GM19043 (cell line): Measurements from ENCODE around the gene PTDSS2.
A peak's percentile ranks its signal among the peaks of the same experiment; 100 is the strongest.

Source experiments
- ATAC-seq: cut with Tn5 transposase; IDR thresholded peaks from one replicate; pipeline ENCODE4 v1.9.1; 2021; ENCODE audit warnings: low read depth; ENCODE audit not compliant: unreplicated experiment

The PTDSS2 gene

DNA sequence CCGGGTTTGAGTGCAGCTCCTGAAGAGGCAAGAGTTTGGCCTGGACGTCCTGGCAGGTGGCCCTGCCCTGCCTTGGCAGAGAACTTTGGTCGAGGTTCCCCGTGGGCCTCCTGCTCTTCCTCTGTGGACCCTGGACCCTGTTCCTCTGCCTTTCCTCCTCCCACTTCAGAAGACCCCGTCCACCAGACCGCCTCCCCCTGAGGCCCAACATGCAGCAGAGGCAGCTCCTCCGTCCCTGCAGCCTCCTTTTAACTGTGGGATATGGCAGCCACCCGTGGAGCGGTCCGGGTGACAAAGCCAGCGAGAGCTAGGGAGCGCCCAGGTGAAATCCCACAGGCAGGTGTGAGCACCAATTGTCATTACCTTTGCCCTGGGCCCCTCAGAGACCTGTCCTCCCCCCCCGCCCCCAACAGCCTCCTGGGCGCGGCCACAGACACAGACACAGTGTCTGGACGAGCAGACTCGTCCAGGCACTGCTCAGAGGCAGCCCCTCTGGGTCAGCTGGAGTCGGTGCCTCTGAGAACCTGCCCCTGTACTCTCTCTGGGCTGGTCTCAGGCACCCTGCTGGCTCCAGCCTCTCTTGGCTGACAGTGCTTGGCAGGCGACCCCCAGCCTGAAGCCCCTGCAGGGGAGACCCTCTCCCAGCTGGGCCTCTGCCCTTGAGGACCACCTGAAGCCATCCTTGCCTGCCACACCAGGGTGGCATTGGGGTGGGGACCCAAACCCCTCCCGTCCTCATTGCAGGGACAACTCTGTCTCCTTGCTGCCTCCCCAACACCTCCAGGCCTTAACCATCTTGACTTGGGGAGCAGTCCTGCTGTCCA, 4.1 kb upstream of the PTDSS2 start:
- ATAC-seq: no peak

DNA sequence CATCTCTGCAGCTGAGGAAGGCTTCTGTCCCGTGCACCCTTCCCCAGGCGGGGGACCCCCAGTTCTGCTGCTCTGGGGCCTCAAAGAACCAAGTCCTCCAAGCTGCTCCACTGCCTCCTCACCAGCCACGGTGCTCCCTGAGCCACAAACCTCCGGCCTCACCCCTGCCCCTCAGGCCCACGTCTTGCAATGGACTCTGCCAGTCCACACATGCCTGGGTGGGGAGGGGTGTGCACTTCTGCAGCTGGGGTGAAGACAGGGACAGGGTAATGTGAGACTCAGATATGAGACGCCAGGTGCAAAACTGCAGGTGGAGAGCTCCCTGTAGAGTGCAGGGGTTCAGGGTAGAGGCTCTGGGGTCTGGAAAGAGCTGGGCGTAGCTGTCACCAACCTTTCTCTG, 3.2 kb upstream of the PTDSS2 start:
- no peak for ATAC-seq

DNA sequence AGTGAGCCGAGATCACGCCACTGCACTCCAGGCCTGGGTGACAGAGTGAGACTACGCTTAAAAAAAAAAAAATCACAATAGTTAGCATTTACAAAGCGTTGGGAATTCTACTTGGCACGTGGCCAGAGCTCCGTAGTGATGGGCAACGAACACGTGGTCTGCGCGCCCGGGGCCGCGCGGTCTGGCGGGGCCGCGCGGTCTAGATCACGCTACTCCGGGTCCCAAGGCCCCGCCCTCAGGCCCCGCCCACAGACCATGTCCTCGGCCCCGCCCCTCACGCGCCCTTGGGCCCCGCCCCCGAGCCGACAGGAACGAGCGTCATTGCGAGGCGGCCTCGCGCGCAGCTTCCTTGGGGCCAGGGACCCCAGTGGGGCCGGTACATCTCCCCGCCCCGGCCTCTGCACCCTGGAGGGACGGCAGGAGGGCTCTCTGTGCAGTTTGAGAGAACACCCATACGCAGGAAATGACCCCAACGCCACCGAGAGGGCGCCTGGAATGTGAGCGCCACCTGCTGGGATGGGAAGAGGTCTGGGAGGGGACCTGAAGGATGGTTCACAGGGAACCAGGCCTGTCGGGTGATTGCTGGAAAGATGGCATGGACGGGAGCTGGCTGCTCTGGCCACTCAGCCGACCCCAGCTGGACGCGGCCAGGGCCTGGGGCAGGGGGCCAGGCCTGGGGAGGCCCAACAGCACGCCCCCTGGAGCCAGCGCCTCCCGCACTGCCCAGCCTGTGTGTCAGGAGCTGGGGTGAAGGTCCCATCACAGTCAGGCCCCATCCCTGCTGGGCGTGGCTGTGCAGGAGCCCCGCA, 2.0 kb upstream of the PTDSS2 start:
- ATAC-seq: peak; percentile 44

DNA sequence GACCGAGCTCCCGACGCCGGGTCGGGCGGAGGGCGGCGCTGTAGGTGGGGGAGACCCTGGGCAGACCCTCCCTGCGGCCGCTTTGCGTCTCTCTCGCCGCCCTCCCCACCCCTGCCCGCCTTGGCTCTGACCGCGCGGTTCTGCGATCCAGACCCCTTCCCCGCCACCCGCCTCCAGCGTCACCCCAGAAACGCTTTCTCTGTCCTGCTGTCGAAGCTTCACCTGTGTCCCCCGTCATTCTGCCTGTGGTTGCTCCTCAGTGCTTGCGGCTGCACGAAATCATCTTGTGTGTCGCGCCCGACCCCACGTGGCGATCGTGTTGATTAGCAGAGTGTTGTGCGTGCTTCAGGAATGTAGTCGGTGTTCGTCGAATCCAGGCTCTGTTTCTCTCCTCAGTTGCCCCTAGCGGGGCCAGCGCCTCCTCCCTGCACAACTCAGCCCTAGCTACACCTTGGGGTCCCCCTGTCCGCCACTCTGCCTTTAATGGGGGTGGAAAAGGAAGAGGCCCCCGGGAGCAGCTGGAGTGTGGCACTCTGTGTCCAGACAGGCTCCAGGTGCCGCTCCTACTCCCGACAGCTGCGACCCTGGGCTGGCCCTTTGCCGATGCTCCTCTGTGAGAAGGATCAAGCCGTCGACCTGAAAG, 851 bp downstream of the PTDSS2 start:
- no peak for ATAC-seq

DNA sequence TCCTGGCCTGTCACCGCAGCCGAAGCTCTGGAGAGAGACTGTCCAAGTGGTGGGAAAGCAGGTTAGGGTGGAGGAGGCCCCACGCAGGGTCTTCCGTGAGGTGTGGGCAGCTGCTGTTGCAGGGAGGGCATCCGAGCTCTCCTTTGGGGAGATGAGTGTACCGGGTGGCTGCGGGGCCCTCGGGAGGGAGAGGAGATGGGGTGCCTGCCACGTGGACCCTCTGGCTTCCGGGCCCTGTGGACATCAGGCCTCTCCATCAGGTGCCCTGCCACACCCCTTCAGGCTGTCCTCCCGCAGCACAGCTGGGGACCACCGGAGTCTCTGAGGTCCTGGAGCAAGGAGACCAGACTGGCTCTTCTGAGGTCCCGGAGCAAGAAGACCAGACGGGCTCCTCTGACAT, 1.7 kb downstream of the PTDSS2 start:
- ATAC-seq: no peak

DNA sequence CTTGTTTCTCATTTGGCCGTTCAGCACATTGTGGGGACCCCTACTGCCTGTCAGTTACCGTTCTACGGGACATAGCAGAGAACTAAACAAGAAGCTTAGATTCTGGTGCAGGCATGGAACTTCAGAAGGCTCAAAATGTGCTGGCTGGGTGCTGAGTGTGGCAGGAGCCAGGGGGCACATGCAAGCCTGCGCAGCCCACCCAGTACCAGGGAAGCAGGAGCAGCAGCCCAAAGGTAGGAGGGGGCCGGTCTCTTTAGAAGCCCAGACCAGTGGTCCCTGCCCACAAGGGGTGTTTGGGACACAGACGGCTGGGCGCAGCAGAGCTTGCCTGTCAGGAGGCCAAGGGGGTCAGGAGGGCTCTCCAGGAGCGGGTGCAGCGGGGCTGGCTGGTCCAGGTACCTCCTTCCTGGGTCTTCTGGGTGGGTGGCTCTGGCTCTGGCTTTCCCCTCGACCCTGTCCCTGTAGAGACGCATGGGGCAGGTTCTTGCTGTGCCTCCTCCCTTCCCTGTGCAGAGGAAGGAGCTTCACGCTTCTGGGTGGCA, 2.2 kb downstream of the PTDSS2 start:
- ATAC-seq: no peak

DNA sequence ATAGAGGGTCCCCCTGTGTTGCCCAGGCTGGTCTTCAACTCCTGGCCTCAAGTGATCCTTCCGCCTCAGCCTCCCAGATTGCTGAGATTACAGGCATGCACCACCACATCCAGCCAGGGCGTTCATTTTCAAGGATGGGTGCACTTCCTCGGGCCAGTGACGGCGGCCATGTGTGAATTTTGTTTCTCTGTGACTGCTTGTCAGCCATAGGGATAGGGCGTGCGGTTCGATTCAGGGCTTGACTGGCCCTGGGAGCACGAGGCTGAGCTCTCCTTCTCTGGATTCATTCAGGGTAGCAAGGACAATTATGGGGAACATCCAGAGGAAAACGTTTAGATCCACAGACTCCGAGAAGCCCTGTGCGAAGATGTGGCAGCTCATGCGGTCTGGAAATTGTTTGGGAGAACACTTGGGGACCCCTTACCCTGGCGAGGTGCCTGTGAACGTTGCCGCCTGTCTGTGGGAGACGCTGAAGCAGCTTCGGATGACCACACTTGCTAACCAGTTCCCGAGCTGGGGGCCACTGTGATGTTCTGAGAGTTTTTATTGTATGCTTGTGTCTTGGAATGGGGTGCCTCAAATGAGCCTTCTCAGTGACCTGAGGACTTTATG, 2.9 kb downstream of the PTDSS2 start:
- no peak for ATAC-seq

DNA sequence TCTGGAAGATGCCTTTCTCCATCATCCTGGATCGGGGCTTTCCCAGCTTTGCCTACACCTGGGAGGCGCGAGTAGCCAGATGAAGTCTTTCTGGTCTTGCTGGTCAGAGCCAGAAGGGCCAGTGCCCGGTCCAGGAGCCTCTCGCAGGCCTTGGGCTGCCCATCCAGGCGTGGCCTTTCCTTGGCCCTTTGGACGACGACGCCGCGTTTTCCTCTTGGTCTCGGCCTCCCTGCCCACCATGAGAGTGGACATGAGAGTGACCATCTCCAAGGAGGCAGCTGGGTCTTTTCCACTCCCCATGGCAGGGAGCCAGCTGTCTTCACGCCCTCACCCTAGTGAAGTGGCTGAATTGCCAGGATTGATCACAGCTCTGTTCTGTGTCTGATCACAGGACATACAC, 3.5 kb downstream of the PTDSS2 start:
- no peak for ATAC-seq

DNA sequence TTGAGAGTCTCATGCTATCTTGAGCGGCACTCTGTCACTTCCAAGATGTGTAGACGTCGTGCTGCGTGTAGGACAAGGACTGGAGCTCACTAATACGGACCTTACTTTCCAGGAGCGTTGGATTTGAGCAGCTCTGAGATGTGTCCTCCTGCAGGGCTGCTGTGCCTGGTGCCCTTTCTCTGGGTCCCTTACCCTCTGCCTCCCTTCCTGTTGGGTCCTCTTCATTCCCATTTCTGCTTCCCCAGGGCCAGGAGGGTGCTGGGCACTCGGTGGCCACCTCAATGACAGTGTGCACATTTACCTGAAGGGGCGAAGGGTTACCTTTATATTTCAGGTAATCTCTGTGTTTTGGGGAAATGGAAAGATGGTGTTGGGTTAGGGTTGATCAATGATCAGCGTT, 4.0 kb downstream of the PTDSS2 start:
- no peak for ATAC-seq

DNA sequence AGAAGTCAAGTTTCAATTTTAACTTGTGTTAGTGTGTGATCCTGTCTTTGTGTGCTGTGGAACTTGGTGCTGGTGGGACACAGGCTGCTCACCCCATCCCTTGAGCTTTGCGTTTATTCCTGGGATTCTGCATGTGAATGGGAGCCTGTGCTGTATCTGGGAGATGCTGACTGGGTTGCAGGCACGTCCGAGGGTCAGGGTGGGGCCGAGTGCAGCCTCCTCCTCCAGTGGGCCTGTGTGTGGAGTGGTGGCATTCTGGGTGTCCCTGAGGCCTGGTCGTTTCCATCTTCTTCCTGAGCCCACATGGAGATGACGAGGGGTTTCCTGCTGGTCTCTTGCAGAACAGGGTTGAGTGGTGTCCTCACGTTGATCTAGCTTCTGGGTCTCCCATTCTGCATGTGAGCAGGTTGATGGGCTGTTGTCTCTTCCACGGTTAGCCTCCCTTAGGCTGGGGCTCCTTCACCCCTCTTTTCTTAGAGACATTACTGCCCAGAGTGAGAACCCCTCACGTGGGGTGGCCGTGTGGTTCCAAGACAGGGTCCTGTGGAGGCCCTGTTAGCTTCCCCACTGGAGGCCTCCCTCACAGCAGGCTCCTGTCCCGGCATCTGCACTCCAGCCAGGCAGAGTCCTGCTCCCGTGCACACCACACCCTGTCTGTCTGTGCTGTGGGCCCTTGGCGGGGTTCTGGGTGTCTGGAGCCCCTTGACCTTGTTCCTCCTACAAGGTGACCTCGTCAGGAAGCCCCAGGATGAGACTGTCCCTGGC, 4.9 kb downstream of the PTDSS2 start:
- no peak for ATAC-seq

DNA sequence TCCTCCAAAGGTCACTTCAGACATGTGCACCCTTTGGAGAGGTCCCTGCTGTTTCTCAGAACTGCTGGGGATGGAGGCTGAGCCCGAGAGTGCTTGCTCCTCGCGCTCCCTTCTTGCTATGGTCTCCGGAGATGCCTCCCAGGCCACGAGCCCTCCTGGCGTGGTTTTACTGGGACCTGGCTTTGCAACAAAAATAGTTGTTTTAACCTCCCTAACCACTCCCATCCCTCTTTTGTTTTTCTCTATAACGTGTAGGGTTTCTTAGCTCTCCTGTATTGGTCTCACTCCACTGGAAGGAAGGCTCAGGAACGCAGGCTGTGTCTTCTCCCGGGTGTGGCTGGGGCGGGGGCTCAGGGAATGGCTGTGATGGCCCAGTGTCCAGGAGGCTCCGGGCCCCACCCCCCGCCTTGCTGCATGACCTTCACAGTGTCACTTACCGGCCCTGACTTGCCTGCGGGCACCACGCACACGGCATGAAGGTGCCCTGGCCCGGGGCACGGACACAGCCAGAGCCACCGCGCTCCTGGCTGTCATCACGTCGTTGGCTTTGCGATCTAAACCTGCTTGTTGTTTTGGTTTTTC, 5.6 kb downstream of the PTDSS2 start:
- ATAC-seq: no peak

DNA sequence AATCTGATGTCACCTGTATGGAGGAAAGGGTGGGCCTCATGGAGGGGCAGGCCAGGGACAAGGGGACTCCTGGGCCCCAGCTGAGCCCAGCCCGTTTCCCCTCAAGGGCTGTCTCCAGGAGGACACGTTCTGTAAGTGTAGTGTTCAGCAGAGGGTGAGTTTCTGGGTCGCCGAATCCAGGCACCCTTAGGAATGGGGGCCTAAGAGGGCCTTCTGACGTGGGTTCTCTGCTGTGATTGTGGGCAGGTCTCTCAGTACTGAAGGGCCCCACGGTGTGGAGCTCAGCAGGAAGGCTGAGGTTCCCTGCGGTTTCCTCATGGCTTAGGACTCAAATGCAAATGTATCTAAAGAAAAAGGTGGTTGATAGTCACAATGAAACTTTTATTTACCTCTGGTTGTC, 6.5 kb downstream of the PTDSS2 start:
- no peak for ATAC-seq

DNA sequence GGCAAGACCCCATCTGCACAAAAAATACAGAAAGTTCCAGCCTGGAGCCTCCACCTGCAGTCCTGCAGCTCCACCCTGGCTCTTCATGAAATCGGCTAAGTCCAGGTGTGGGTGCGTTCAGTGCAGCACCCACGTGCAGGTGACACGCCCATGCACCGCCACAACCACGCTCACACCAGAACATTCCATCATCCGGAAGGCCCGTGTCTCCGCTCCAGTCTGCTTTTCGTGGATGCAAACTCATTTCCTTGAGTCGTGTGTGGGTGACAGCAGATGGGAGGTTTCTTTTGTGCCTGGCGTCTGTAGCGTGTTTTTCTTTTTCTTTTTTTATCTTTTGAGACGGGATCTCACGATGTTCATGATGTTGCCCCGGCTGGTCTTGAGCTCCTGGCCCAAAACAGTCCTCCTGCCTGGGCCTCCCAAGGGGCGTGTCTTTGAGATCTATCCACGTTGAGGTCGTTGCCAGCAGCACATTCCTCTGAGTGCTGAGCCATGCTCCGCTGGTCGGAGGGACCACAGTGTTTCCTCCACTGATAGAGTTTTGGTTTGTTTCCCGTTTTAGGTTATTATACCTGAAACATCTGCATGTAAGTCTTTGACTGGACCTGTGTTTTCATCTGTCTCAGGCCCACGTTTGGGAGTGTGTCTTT, 7.2 kb downstream of the PTDSS2 start:
- no peak for ATAC-seq

DNA sequence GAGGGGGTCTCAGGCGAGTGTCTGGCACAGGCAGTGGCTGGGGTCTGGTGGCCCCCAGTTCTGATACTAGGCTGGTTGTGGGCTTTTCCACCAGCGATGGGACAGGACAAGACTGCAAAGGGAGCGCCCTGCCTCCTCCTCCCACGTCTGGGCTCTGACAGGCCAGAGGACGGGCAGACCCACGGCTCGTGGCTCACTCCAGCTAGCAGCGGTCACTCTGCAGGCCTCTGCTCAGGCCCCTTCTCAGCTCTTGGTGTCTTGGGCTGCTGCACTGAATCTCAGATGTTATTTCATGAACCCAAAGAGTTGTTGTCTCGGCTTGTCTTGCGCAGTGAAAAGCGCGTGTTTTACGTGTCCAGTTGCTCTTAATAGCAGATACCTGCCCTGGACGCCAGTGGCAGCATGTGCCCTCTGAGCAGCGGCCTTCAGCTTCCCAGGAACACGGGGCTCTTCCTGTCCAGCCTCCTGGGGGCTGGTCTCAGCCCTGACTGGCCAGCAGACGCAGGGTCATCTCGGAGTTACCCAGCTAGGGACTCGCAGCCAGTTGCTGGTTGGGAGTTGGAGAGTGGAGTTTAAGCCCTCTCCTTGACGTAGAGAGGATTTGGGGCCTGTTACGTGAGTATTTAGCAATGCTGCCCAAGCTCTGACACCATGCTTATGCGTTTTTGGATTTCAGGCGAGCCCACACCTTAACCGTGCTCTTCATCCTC, 9.6 kb downstream of the PTDSS2 start:
- ATAC-seq: no peak

DNA sequence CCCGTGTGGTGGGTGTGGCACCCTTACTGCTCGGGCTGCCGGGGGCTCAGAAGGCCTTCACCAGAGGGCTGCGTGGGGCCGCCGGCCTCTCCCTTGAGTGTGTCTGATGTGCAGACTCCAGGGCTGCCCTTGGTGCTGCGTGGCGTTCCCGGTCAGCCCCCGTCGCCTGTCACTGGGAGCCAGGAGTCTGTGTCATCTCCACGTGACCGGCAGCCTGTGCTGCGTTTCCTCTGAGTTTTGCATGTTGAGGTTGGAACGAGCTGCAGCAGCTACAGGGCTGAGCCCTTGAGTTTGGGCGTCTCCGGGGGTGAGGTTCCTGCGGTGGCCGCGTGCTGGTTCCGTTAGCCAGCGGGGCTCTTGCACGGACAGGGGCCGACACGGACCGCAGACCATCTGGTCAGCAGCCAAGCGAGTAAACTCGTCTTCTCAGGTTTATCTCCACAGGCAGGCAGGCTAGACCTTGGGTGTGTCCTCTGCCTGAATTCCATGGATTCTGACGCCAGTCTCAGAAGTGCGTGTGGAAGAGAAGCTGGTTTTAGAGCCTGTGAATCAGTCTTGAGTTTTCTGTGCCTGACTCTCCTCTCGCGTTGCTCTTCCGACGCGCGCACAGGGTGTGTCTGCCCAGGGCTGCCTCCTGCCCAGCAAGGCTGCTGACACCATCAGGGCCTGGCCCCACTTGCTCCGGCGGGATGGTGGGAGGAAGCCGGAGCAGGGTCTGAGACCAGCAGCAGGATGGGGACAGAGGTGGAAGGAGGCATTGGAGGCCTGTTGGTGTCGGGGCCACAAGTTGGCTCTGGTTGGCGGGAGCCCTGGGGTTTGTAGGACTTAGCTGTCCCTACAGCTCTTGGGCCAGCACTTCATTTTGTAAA, 10.5 kb downstream of the PTDSS2 start:
- no peak for ATAC-seq

DNA sequence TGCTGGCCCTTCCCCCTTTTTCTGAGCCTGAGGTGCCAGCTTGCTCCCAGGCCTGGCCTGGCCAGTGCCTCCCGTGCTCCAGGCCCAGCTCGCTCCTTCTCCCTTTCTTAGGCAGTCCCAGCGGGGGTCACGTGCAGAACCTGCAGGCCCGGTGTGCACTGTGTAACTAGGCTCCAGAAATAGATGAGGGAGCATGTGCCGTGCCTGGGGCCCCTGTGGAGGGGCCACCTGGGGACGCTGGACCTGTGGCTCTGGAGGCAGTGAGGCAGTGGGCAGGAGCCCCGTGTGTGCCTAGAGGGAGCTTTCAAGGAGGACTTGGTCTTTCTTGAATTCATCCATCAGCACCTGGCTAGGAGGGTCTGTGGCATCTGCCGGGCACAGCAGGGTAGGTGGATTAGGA, 11.5 kb downstream of the PTDSS2 start:
- no peak for ATAC-seq

DNA sequence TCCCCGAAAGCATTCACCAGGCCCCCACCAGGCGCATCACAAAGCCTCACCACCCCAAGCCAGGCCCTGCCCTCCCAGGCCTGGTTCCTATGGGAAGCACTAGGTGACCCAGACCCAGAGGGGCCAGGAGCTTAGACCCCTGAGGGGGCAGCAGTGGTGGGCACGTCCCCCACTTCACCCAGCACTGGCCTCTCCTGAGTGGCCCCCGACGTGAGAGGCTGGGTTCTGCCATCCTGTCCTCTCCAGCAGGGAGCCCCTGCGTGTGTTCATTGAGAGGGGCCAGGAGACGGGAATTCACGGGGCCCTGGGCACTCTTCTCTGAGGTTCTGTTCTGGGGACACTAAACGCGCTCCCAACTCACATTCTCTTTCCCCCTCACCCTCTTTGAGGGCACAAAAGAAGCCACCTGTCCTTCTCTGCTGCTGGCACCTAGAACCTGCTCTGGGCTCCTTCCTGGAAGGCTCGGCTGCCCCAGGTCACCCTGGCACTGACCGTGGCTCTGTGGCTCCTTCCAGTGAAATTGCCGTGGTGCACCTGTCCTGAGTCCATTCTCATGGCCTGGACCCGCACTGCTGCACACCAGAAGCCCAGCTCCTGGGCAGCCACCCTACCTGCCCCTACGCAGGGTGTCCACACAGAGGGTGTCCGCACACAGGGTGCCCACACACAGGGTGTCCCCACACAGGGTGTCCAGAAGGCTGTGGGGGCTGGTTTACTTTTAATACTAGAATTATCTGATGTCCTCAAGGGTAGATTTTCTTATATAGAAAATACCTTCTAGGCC, 12.2 kb downstream of the PTDSS2 start:
- no peak for ATAC-seq
